Measurements from ENCODE around the gene DPYSL4. TPM values are rescaled to one million over a fixed set of nuclear protein-coding genes. Genes with fewer than 3 reads are reported as not detected.

Gene DPYSL4
- total RNA-seq, 1 donor from 2014 or later, result 17.7 TPM

DNA sequence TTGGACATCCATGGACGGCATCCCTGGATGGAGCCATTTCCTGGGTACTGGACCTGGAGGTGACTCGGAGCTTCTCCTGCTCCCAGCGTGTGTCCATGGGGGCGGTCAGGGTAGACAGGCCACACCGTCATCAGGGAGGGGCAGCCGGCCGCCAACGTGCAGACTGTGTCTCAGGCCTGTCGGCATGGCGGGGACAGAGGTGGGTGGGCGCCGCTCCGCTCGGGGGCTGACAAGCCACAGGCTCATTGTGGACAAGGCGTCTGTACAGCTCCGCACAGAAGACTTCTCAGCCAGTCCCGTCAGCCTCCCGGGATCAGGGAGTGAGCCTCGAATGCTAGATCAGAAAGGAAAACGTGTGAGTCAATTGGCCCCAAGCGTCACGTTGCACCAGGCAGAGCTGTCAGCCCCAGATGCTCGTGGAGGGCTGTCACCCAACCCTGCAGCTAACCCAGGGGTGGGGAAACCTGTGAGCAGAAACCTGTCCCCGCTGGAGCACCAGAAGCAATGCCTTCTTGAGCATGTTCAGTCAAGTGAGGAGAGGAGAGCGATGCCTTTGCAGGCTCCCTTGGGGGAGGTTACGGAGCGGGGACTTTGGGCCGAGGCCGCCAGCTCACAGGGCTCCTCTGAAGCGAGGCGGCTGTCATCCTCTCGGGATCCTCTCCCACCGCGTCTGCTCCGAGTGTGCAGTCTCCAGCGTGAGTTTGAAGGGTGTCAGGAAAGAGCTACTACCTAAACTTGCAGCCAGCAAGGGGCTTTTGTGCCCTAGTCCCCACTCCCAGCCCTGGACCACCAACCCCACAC, 16.0 kb upstream of the DPYSL4 start:
- no peak for DNase-seq (ENCODE audit: low spot score)
- no peaks in the 10 kb centered on the region for H3K79me2 ChIP-seq (ENCODE audit: low read depth)

GRCh38 chr10:132172091-132173066, 14.4 kb upstream of the DPYSL4 start:
- H3K27ac ChIP-seq, result no peak overlapping the region

More for the DNA sequence above, 16.0 kb upstream of the DPYSL4 start:
- no peak overlapping the region for H3K27ac Mint-ChIP-seq
- no peak overlapping the region for H3K4me3 ChIP-seq
- no peaks in the 10 kb centered on the region for H3K9me3 ChIP-seq (ENCODE audit: low read depth)
- no peak overlapping the region for H3K4me2 ChIP-seq
- peaks cover 5% of the 10 kb centered on the region for H3K9me3 Mint-ChIP-seq
- no peak overlapping the region for H2AFZ ChIP-seq (replicated peaks)
- peaks cover 4% of the 10 kb centered on the region for H3K4me1 ChIP-seq
- no peak overlapping the region for H3K9ac ChIP-seq
- peaks cover 13% of the 10 kb centered on the region for H3K27me3 ChIP-seq
- H3K4me3 Mint-ChIP-seq, result no peak overlapping the region
- H3K36me3 ChIP-seq, result no peaks in the 10 kb centered on the region
- H4K20me1 ChIP-seq (ENCODE audit: low read depth), result peaks cover 1% of the 10 kb centered on the region
- H3K27ac ChIP-seq, result no peak overlapping the region
- peaks cover 15% of the 10 kb centered on the region for H3K4me1 Mint-ChIP-seq
- H3F3A ChIP-seq (ENCODE audit: low read depth), result peaks cover 2% of the 10 kb centered on the region
- H3K27me3 Mint-ChIP-seq (ENCODE audit: insufficient read depth, low read depth), result peaks cover 16% of the 10 kb centered on the region
- no peak for TF ChIP-seq EZH2phosphoT487 (IDR thresholded peaks at IDR 0.05)
- no peaks in the 10 kb centered on the region for H3K36me3 Mint-ChIP-seq

GRCh38 chr10:132173185-132173584, 13.6 kb upstream of the DPYSL4 start:
- Mint-ChIP-seq H3K4me1 (peaks cover 34% of the 10 kb centered on the region), H3K27ac (peak overlapping the region; percentile 46), H3K27me3 (ENCODE audit: insufficient read depth, low read depth) (peaks cover 26% of the 10 kb centered on the region), H3K36me3 (no peaks in the 10 kb centered on the region), H3K4me3 (no peak overlapping the region), H3K9me3 (peaks cover 5% of the 10 kb centered on the region)
- no peak overlapping the region for H2AFZ ChIP-seq (replicated peaks)
- H3K4me1 ChIP-seq, result peaks cover 17% of the 10 kb centered on the region
- no peak for TF ChIP-seq EZH2phosphoT487 (IDR thresholded peaks at IDR 0.05)
- no peak for TF ChIP-seq EZH2 (IDR thresholded peaks at IDR 0.05)
- H3F3A ChIP-seq (ENCODE audit: low read depth), result peaks cover 5% of the 10 kb centered on the region
- H3K4me2 ChIP-seq, result no peak overlapping the region
- H4K20me1 ChIP-seq (ENCODE audit: low read depth), result peaks cover 4% of the 10 kb centered on the region
- H3K27me3 ChIP-seq, result peaks cover 36% of the 10 kb centered on the region
- no peak overlapping the region for H3K27ac ChIP-seq
- H3K9ac ChIP-seq, result no peak overlapping the region
- no peaks in the 10 kb centered on the region for H3K36me3 ChIP-seq
- H3K4me3 ChIP-seq, result no peak overlapping the region
- no peak for DNase-seq (ENCODE audit: low spot score)
- no peaks in the 10 kb centered on the region for H3K79me2 ChIP-seq (ENCODE audit: low read depth)
- H3K9me3 ChIP-seq (ENCODE audit: low read depth), result no peaks in the 10 kb centered on the region

More at GRCh38 chr10:132172091-132173066, 14.4 kb upstream of the DPYSL4 start:
- H3K9ac ChIP-seq, result no peak overlapping the region
- H3K4me1 ChIP-seq, result peaks cover 17% of the 10 kb centered on the region
- TF ChIP-seq EZH2 (IDR thresholded peaks at IDR 0.05), result no peak
- no peak for TF ChIP-seq EZH2phosphoT487 (IDR thresholded peaks at IDR 0.05)
- no peak for TF ChIP-seq CTCF (IDR thresholded peaks at IDR 0.05)
- peaks cover 28% of the 10 kb centered on the region for H3K27me3 ChIP-seq
- peaks cover 5% of the 10 kb centered on the region for H3F3A ChIP-seq (ENCODE audit: low read depth)
- no peak overlapping the region for H3K4me2 ChIP-seq
- no peak overlapping the region for H3K27ac Mint-ChIP-seq
- H2AFZ ChIP-seq (replicated peaks), result no peak overlapping the region
- no peak overlapping the region for H3K4me3 Mint-ChIP-seq
- no peaks in the 10 kb centered on the region for H3K9me3 ChIP-seq (ENCODE audit: low read depth)
- H3K27me3 Mint-ChIP-seq (ENCODE audit: insufficient read depth, low read depth), result peaks cover 24% of the 10 kb centered on the region
- H3K4me3 ChIP-seq, result no peak overlapping the region
- peaks cover 4% of the 10 kb centered on the region for H4K20me1 ChIP-seq (ENCODE audit: low read depth)
- H3K9me3 Mint-ChIP-seq, result peaks cover 5% of the 10 kb centered on the region
- no peaks in the 10 kb centered on the region for H3K36me3 ChIP-seq
- H3K4me1 Mint-ChIP-seq, result peaks cover 31% of the 10 kb centered on the region
- no peaks in the 10 kb centered on the region for H3K79me2 ChIP-seq (ENCODE audit: low read depth)
- no peak for DNase-seq (ENCODE audit: low spot score)
- H3K36me3 Mint-ChIP-seq, result no peaks in the 10 kb centered on the region

- Mint-ChIP-seq H3K4me3 (no peak overlapping the region), H3K27me3 (ENCODE audit: insufficient read depth, low read depth) (peaks cover 24% of the 10 kb centered on the region), H3K36me3 (no peaks in the 10 kb centered on the region), H3K27ac (no peak overlapping the region), H3K9me3 (peaks cover 5% of the 10 kb centered on the region), H3K4me1 (peaks cover 35% of the 10 kb centered on the region)
- H3F3A ChIP-seq (ENCODE audit: low read depth), result peaks cover 5% of the 10 kb centered on the region
- H3K36me3 ChIP-seq, result no peaks in the 10 kb centered on the region
- H3K4me1 ChIP-seq, result peaks cover 17% of the 10 kb centered on the region
- H3K4me2 ChIP-seq, result no peak overlapping the region
- no peak overlapping the region for H3K9ac ChIP-seq
- no peak overlapping the region for H3K27ac ChIP-seq
- H3K9me3 ChIP-seq (ENCODE audit: low read depth), result no peaks in the 10 kb centered on the region
- peaks cover 4% of the 10 kb centered on the region for H4K20me1 ChIP-seq (ENCODE audit: low read depth)
- DNase-seq (ENCODE audit: low spot score), result no peak
- peaks cover 44% of the 10 kb centered on the region for H3K27me3 ChIP-seq
- H3K4me3 ChIP-seq, result no peak overlapping the region
- TF ChIP-seq EZH2 (IDR thresholded peaks at IDR 0.05) (no peak), EZH2phosphoT487 (IDR thresholded peaks at IDR 0.05) (no peak), CTCF (IDR thresholded peaks at IDR 0.05) (no peak)
- no peak overlapping the region for H2AFZ ChIP-seq (replicated peaks)
- no peaks in the 10 kb centered on the region for H3K79me2 ChIP-seq (ENCODE audit: low read depth)
Observed at GRCh38 chr10:132174237-132174636, 12.5 kb upstream of the DPYSL4 start.
